Panc1 (cell line): ENCODE measurements around the gene POLN. TPM values are rescaled to one million over a fixed set of nuclear protein-coding genes. Genes with fewer than 3 reads are reported as not detected.
A peak's percentile ranks its signal among the peaks of the same experiment; 100 is the strongest.

Experiments used
- ATAC-seq: fragments of 200-7000 bp; cut with Tn5 transposase; 2 replicates; pipeline ENCODE4 v1.9.1; 2020; ENCODE audit warnings: mild to moderate bottlenecking, moderate library complexity
- BruUV-seq: library from RNA; stranded (reverse); fragments of 400-500 nt; replicated peaks from 2 replicates; lab custom pipeline; 2021; lab: Mats Ljungman, UMichigan
- CTCF ChIA-PET: fragments of 300-600 bp; sonication (Branson Sonifier 250); formaldehyde crosslinking; loops from one replicate; lab custom pipeline; 2022; ENCODE audit warnings: antibody characterized with exemption; lab: Charles Lee
- POLR2A ChIA-PET: fragments of 300-600 bp; sonication (Branson Sonifier 250); formaldehyde crosslinking; loops from one replicate; lab custom pipeline; 2022; ENCODE audit warnings: antibody characterized with exemption; lab: Charles Lee
- DNase-seq: peaks from one replicate; pipeline ENCODE4 v3.0.0-alpha.2; 2010; ENCODE audit warnings: low read depth, low spot score
- H3K27ac ChIP-seq: 2 replicates; pipeline ENCODE4 v1.5.1; 2011; ENCODE audit warnings: mild to moderate bottlenecking, low read length, inconsistent platforms
- H3K27me3 ChIP-seq: fragments of 200-500 bp; sonication (Bioruptor generic); 2 replicates; pipeline ENCODE4 v1.6.0; 2014; ENCODE audit warnings: low read length, inconsistent platforms; ENCODE audit not compliant: control insufficient read depth, insufficient read depth
- H3K36me3 ChIP-seq: fragments of 200-500 bp; sonication (Bioruptor generic); 2 replicates; pipeline ENCODE4 v1.5.1; 2014; ENCODE audit warnings: inconsistent platforms, mild to moderate bottlenecking, low read length, moderate library complexity; ENCODE audit not compliant: control insufficient read depth, insufficient read depth
- H3K4me1 ChIP-seq: 2 replicates; pipeline ENCODE4 v1.5.1; 2011; ENCODE audit warnings: inconsistent platforms, mild to moderate bottlenecking, low read length, moderate library complexity; ENCODE audit not compliant: control insufficient read depth, insufficient read depth
- H3K4me3 ChIP-seq, 2 experiments: 2 replicates each; pipeline ENCODE4 v1.5.1; 2011 to 2012; ENCODE audit warnings: low read depth in 2 of 2, low read length in 2 of 2, mild to moderate bottlenecking in 2 of 2, inconsistent platforms in 1 of 2, moderate library complexity in 1 of 2
- H3K9me3 ChIP-seq: fragments of 200-500 bp; sonication (Bioruptor generic); 2 replicates; pipeline ENCODE4 v1.5.1; 2014; ENCODE audit warnings: low read depth, mild to moderate bottlenecking, inconsistent platforms, low read length, moderate library complexity; ENCODE audit not compliant: control insufficient read depth, insufficient read depth
- POLR2AphosphoS5 ChIP-seq: IDR thresholded peaks from 2 replicates; pipeline ENCODE4 v1.6.1; 2012; ENCODE audit warnings: mild to moderate bottlenecking, low read depth, low read length, moderate library complexity
- SIN3A ChIP-seq: IDR thresholded peaks from 2 replicates; pipeline ENCODE4 v1.6.1; 2012; ENCODE audit warnings: low read depth, mild to moderate bottlenecking, low read length, moderate library complexity, borderline replicate concordance; ENCODE audit not compliant: insufficient read depth
- TCF7L2 ChIP-seq: IDR thresholded peaks from 2 replicates; pipeline ENCODE4 v1.6.1; 2011; ENCODE audit warnings: mild to moderate bottlenecking, low read depth, low read length, inconsistent platforms
- in situ Hi-C: cut with HindIII; loops from 2 replicates; pipeline ENCODE4 v1.10.0; 2016; ENCODE audit warnings: low sequenced_read_pairs, low pct_unique_long_range_greater_than_20kb
- intact Hi-C: fragments of 100-400 bp; cut with micrococcal nuclease; formaldehyde crosslinking; loops from one replicate; pipeline ENCODE4 v1.10.0; 2022; ENCODE audit not compliant: unreplicated experiment
- total RNA-seq: library from RNA; stranded (reverse); gene quantifications from one replicate; pipeline ENCODE4 v1.2.1, GENCODE V29; 2021; ENCODE audit not compliant: unreplicated experiment
- TF ChIP-seq, protein P1 (sequence below): fragments of 450-650 bp; IDR thresholded peaks from 2 replicates; pipeline ENCODE4 v1.5.1; 2017; ENCODE audit warnings: mild to moderate bottlenecking
- TF ChIP-seq, protein P2 (sequence below), 2 experiments: IDR thresholded peaks; 2 replicates each; pipeline ENCODE4 v1.6.1; 2011 to 2012; ENCODE audit warnings: low read depth in 2 of 2, control low read depth in 1 of 2, low read length in 1 of 2, mild to moderate bottlenecking in 1 of 2, moderate library complexity in 1 of 2; ENCODE audit not compliant: insufficient read depth in 1 of 2

The POLN gene
- total RNA-seq, 1 experiment from 2014 or later: 4.3 TPM

- no peaks in the 10 kb centered on the region; the same call in 1 of the 2 replicates for H3K4me1 ChIP-seq
- intact Hi-C loops: no loop called here
- H3K27me3 ChIP-seq: no peaks in the 10 kb centered on the region
- POLR2A ChIA-PET: no interaction called here
- H3K9me3 ChIP-seq: no peaks in the 10 kb centered on the region
- no peaks in the 10 kb centered on the region for H3K36me3 ChIP-seq
- H3K27ac ChIP-seq: no peak overlapping the region
- no TSS peak for BruUV-seq
- CTCF ChIA-PET: no interaction called here
- no peak for DNase-seq
- H3K4me3 ChIP-seq: no peak overlapping the region
- ATAC-seq: peak; percentile 14; the same call in 1 of the 2 replicates
- in situ Hi-C loops: no loop called here
- no peak for TF ChIP-seq TCF7L2
- TF ChIP-seq SIN3A: no peak
- TF ChIP-seq, protein P1, sequence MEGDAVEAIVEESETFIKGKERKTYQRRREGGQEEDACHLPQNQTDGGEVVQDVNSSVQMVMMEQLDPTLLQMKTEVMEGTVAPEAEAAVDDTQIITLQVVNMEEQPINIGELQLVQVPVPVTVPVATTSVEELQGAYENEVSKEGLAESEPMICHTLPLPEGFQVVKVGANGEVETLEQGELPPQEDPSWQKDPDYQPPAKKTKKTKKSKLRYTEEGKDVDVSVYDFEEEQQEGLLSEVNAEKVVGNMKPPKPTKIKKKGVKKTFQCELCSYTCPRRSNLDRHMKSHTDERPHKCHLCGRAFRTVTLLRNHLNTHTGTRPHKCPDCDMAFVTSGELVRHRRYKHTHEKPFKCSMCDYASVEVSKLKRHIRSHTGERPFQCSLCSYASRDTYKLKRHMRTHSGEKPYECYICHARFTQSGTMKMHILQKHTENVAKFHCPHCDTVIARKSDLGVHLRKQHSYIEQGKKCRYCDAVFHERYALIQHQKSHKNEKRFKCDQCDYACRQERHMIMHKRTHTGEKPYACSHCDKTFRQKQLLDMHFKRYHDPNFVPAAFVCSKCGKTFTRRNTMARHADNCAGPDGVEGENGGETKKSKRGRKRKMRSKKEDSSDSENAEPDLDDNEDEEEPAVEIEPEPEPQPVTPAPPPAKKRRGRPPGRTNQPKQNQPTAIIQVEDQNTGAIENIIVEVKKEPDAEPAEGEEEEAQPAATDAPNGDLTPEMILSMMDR: no peak
- no peak for TF ChIP-seq POLR2AphosphoS5
- TF ChIP-seq, protein P2, sequence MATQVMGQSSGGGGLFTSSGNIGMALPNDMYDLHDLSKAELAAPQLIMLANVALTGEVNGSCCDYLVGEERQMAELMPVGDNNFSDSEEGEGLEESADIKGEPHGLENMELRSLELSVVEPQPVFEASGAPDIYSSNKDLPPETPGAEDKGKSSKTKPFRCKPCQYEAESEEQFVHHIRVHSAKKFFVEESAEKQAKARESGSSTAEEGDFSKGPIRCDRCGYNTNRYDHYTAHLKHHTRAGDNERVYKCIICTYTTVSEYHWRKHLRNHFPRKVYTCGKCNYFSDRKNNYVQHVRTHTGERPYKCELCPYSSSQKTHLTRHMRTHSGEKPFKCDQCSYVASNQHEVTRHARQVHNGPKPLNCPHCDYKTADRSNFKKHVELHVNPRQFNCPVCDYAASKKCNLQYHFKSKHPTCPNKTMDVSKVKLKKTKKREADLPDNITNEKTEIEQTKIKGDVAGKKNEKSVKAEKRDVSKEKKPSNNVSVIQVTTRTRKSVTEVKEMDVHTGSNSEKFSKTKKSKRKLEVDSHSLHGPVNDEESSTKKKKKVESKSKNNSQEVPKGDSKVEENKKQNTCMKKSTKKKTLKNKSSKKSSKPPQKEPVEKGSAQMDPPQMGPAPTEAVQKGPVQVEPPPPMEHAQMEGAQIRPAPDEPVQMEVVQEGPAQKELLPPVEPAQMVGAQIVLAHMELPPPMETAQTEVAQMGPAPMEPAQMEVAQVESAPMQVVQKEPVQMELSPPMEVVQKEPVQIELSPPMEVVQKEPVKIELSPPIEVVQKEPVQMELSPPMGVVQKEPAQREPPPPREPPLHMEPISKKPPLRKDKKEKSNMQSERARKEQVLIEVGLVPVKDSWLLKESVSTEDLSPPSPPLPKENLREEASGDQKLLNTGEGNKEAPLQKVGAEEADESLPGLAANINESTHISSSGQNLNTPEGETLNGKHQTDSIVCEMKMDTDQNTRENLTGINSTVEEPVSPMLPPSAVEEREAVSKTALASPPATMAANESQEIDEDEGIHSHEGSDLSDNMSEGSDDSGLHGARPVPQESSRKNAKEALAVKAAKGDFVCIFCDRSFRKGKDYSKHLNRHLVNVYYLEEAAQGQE (IDR thresholded peaks at IDR 0.05; ENCODE audit: insufficient read depth in 1 of 2, low read depth in 2 of 2, low read length in 1 of 2): no peak
Measured at GRCh38 chr4:2045518-2045951, 196.4 kb downstream of the POLN start.

GRCh38 chr4:2044542-2045517, 197.1 kb downstream of the POLN start:
- CTCF ChIA-PET: no interaction called here
- H3K27me3 ChIP-seq: no peaks in the 10 kb centered on the region
- intact Hi-C loops (no loop called here), in situ Hi-C loops (no loop called here)
- H3K36me3 ChIP-seq: no peaks in the 10 kb centered on the region
- no peak overlapping the region for H3K4me3 ChIP-seq
- no peaks in the 10 kb centered on the region; the same call in 1 of the 2 replicates for H3K4me1 ChIP-seq
- POLR2A ChIA-PET: no interaction called here
- no peaks in the 10 kb centered on the region for H3K9me3 ChIP-seq
- H3K27ac ChIP-seq: no peak overlapping the region
- ATAC-seq (no peak), DNase-seq (no peak)
- no TSS peak for BruUV-seq
- no peak for TF ChIP-seq TCF7L2
- TF ChIP-seq, protein P1: no peak
- TF ChIP-seq SIN3A: no peak
- TF ChIP-seq, protein P2 (IDR thresholded peaks at IDR 0.05; ENCODE audit: insufficient read depth in 1 of 2, low read depth in 2 of 2, low read length in 1 of 2): no peak
- TF ChIP-seq POLR2AphosphoS5: no peak
